Osteoblast (primary cell): ENCODE results near the gene FCRLB. TPM values are rescaled to one million over a fixed set of nuclear protein-coding genes. Genes with fewer than 3 reads are reported as not detected.

ENCODE experiments used
- DNase-seq: peaks from one replicate; pipeline ENCODE4 v3.0.0; 2011; ENCODE audit warnings: low spot score, mixed read lengths; ENCODE audit not compliant: insufficient read length; ENCODE audit errors: missing footprints
- H2AFZ ChIP-seq: 2 replicates; pipeline ENCODE4 v1.6.0; 2011; ENCODE audit warnings: mild to moderate bottlenecking, low read length
- H3K27ac ChIP-seq: 2 replicates; pipeline ENCODE4 v1.5.1; 2011; ENCODE audit warnings: mild to moderate bottlenecking, low read depth, low read length, moderate library complexity
- H3K27me3 ChIP-seq: 2 replicates; pipeline ENCODE4 v1.6.0; 2012; ENCODE audit warnings: mild to moderate bottlenecking, control low read depth, inconsistent platforms, low read length, moderate library complexity; ENCODE audit not compliant: insufficient read depth
- H3K36me3 ChIP-seq: 2 replicates; pipeline ENCODE4 v1.5.1; 2011; ENCODE audit warnings: mild to moderate bottlenecking, low read length, control low read depth, moderate library complexity; ENCODE audit not compliant: insufficient read depth
- H3K4me1 ChIP-seq: 2 replicates; pipeline ENCODE4 v1.5.1; 2011; ENCODE audit warnings: mild to moderate bottlenecking, low read length, control low read depth, moderate library complexity; ENCODE audit not compliant: insufficient read depth
- H3K4me2 ChIP-seq: 2 replicates; pipeline ENCODE4 v1.6.0; 2011; ENCODE audit warnings: mild to moderate bottlenecking, low read length; ENCODE audit not compliant: insufficient read depth
- H3K4me3 ChIP-seq: fragments of 200-600 bp; sonication (generic); 3 replicates; pipeline ENCODE4 v1.5.1; 2012; ENCODE audit warnings: mild to moderate bottlenecking, low read length, inconsistent platforms; ENCODE audit not compliant: insufficient read depth
- H3K79me2 ChIP-seq: 2 replicates; pipeline ENCODE4 v1.6.0; 2012; ENCODE audit warnings: mild to moderate bottlenecking, low read length, control low read depth, inconsistent platforms; ENCODE audit not compliant: insufficient read depth
- H3K9me3 ChIP-seq: 2 replicates; pipeline ENCODE4 v1.5.1; 2011; ENCODE audit warnings: low read depth, low read length, control low read depth
- H4K20me1 ChIP-seq: 2 replicates; pipeline ENCODE4 v1.6.0; 2012; ENCODE audit warnings: mild to moderate bottlenecking, low read length, control low read depth; ENCODE audit not compliant: insufficient read depth
- CTCF ChIP-seq: IDR thresholded peaks from 2 replicates; pipeline ENCODE4 v1.5.1; 2011; ENCODE audit warnings: mild to moderate bottlenecking, low read depth, low read length, moderate library complexity; ENCODE audit errors: extremely low read depth
- total RNA-seq: library from RNA; depleted of rRNA; stranded (reverse); fragments of >200 nt; gene quantifications from 2 replicates; pipeline ENCODE4 v1.2.3, GENCODE V29; 2012

Gene FCRLB
- total RNA-seq, 1 donor: 1.8 TPM

- Histone ChIP-seq H3K79me2 (peaks cover 82% of the 10 kb centered on the region), H4K20me1 (peaks cover 6% of the 10 kb centered on the region), H2AFZ (no peak overlapping the region), H3K27ac (no peak overlapping the region), H3K4me2 (no peak overlapping the region), H3K9me3 (no peaks in the 10 kb centered on the region), H3K4me1 (peaks cover 8% of the 10 kb centered on the region), H3K27me3 (no peaks in the 10 kb centered on the region), H3K4me3 (no peak overlapping the region), H3K36me3 (no peaks in the 10 kb centered on the region)
- no peak for TF ChIP-seq CTCF
- DNase-seq: no peak
Measured at GRCh38 chr1:161770250-161770649, 48.9 kb downstream of the FCRLB start.

DNA sequence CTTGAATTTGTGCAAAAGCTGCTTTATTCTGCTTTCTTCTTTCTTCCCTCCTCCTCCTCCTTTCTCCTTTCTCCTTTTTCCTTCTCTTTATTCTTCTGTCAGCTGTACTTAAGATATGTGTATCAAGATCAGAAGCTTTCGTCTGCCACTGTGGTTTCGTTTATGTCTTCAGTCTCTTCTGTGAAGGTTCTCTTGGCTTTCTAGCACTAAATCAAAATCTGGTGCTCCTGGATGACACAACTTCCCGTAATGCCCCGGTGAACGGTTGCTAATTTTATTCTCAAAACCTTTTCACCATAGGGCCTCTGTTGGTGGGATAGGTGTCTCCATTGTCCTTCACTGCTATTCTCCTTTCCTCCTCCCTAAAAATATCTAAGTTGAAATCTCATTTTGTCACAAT, 49.8 kb downstream of the FCRLB start:
- no peak for DNase-seq
- H3K9me3 ChIP-seq: no peaks in the 10 kb centered on the region
- H3K79me2 ChIP-seq: peaks cover 87% of the 10 kb centered on the region
- no peak overlapping the region for H3K4me3 ChIP-seq
- no peak for TF ChIP-seq CTCF
- H4K20me1 ChIP-seq: peaks cover 15% of the 10 kb centered on the region
- no peaks in the 10 kb centered on the region for H3K27me3 ChIP-seq
- H3K27ac ChIP-seq: no peak overlapping the region
- H3K4me1 ChIP-seq: peaks cover 8% of the 10 kb centered on the region
- H3K4me2 ChIP-seq: no peak overlapping the region
- no peaks in the 10 kb centered on the region for H3K36me3 ChIP-seq
- H2AFZ ChIP-seq: no peak overlapping the region

- Histone ChIP-seq H3K36me3 (no peaks in the 10 kb centered on the region), H4K20me1 (peaks cover 22% of the 10 kb centered on the region), H3K4me1 (peaks cover 5% of the 10 kb centered on the region), H3K27ac (no peak overlapping the region), H2AFZ (no peak overlapping the region), H3K79me2 (peaks cover 87% of the 10 kb centered on the region), H3K4me2 (no peak overlapping the region), H3K9me3 (no peaks in the 10 kb centered on the region), H3K4me3 (no peak overlapping the region), H3K27me3 (no peaks in the 10 kb centered on the region)
- no peak for DNase-seq
- TF ChIP-seq CTCF: no peak
Measured at GRCh38 chr1:161771973-161772372, 50.6 kb downstream of the FCRLB start.

DNA sequence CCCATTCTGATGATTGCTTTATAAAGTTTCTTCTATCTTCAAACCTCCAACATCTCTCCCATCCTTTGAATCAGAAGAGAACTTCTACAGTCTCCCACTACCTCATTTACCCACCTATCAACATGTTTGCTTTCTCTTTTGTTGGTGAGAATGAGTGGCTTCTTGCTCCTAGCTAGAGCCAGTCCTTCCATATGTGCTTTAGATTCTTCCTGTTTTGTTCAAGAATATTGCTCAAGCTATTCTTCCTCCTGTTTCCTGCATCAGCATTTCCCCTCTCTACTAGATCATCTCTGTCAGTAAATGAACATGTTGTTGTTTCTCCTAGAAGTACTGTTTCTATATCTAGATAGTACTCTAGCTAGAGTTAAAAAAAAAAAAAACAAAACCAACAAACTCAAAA, 51.1 kb downstream of the FCRLB start:
- Histone ChIP-seq H3K4me1 (peaks cover under 1% of the 10 kb centered on the region), H3K4me2 (no peak overlapping the region), H3K27me3 (no peaks in the 10 kb centered on the region), H3K79me2 (peaks cover 87% of the 10 kb centered on the region), H3K27ac (no peak overlapping the region), H4K20me1 (peaks cover 22% of the 10 kb centered on the region), H2AFZ (no peak overlapping the region), H3K36me3 (no peaks in the 10 kb centered on the region), H3K9me3 (no peaks in the 10 kb centered on the region), H3K4me3 (no peak overlapping the region)
- no peak for TF ChIP-seq CTCF
- peak; percentile 32 for DNase-seq
